GM18520 (cell line): ENCODE results near the gene LCN1.
"Not testable (repeated sequence)": the region's sequence is repeated elsewhere in the genome, so short reads cannot be mapped to it uniquely, and the experiment has no call there.

Experiments
- ATAC-seq: cut with Tn5 transposase; IDR thresholded peaks from one replicate; pipeline ENCODE4 v1.9.1; 2021; ENCODE audit not compliant: unreplicated experiment

The LCN1 gene

GRCh38 chr9:135545646-135546176 lies 24.5 kb downstream of the LCN1 start, which contains the start of gene OBP2A:
Gene OBP2A, plus strand, starts transcription at chr9:135546126. Its CDS starts 55 bp downstream, at chr9:135546181.
- not testable (repeated sequence) for ATAC-seq

GRCh38 chr9:135546792-135547617 lies 25.8 kb downstream of the LCN1 start:
- ATAC-seq = not testable (repeated sequence)

- ATAC-seq = no peak
Observed at GRCh38 chr9:135547756-135548736, 26.8 kb downstream of the LCN1 start.

- ATAC-seq = not testable (repeated sequence)
Observed at GRCh38 chr9:135549478-135550343, 28.5 kb downstream of the LCN1 start.

- no peak for ATAC-seq
Observed at GRCh38 chr9:135550344-135550918, 29.2 kb downstream of the LCN1 start.

- ATAC-seq = no peak
Observed at GRCh38 chr9:135551031-135551430, 29.8 kb downstream of the LCN1 start.

- no peak for ATAC-seq
Observed at GRCh38 chr9:135551456-135551855, 30.2 kb downstream of the LCN1 start.

GRCh38 chr9:135552021-135552697 lies 30.9 kb downstream of the LCN1 start:
- ATAC-seq = no peak

GRCh38 chr9:135552698-135553171 lies 31.5 kb downstream of the LCN1 start:
- ATAC-seq = no peak

GRCh38 chr9:135554718-135555117 lies 33.5 kb downstream of the LCN1 start:
- no peak for ATAC-seq

GRCh38 chr9:135555203-135555602 lies 34.0 kb downstream of the LCN1 start:
- ATAC-seq = no peak

- ATAC-seq = no peak
Observed at GRCh38 chr9:135555910-135556309, 34.7 kb downstream of the LCN1 start.

- no peak for ATAC-seq
Observed at GRCh38 chr9:135559606-135560005, 38.4 kb downstream of the LCN1 start.

- no peak for ATAC-seq
Observed at GRCh38 chr9:135561391-135562234, 40.4 kb downstream of the LCN1 start, which contains the start of gene PAEP. Gene PAEP, plus strand, starts transcription at chr9:135561756.

- no peak for ATAC-seq
Observed at GRCh38 chr9:135562235-135562745, 41.0 kb downstream of the LCN1 start.

GRCh38 chr9:135563039-135563476 lies 41.8 kb downstream of the LCN1 start:
- no peak for ATAC-seq

- no peak for ATAC-seq
Observed at GRCh38 chr9:135563858-135564257, 42.6 kb downstream of the LCN1 start.

- no peak for ATAC-seq
Observed at GRCh38 chr9:135565141-135565628, 43.9 kb downstream of the LCN1 start.
